ENCODE data around the gene DNAH12. TPM values are rescaled to one million over a fixed set of nuclear protein-coding genes. Genes with fewer than 3 reads are reported as not detected.

The DNAH12 gene
- total and polyA plus RNA-seq, 2 donors (not counting 3 experiments of a cell fraction or from before 2014, with no cell fraction given), result 0.06 to 0.20 TPM

DNA sequence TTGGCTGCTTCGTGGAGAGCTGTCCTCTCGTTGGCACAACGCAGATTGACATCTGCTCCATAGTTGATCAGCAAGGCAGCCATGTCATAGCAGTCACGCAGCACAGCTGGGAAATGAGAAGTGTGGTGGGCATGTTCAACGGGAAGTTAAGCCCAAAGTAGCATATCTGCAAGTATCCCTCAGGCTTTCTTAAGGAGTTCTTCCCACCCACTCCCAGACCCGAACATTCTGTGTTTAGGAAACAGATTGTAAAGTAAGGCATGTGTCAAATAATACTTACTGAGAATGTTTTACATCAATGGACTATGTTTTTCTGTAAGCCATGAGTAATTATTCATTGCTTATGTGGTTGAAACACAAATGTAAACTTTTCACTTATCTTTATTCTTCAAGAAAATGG, 260.8 kb downstream of the DNAH12 start:
- Histone ChIP-seq H3K4me2 (ENCODE audit: insufficient read depth, low read length) (no peak overlapping the region), H3K27ac (ENCODE audit: insufficient read depth, low read depth, low read length) (no peak overlapping the region), H3K36me3 (ENCODE audit: control insufficient read depth in 2 of 2, extremely low read depth in 1 of 2, insufficient read depth in 2 of 2, low read length in 2 of 2) (no peaks in the 10 kb centered on the region), H3K9me1 (replicated peaks; ENCODE audit: control insufficient read depth, extremely low read depth, insufficient read depth, low read length) (no peaks in the 10 kb centered on the region), H3K9ac (replicated peaks; ENCODE audit: extremely low read depth, insufficient read depth, low read length) (no peak overlapping the region), H3K79me2 (ENCODE audit: control insufficient read depth, insufficient read depth, low read length) (no peaks in the 10 kb centered on the region), H3K4me1 (ENCODE audit: control insufficient read depth, extremely low read depth, insufficient read depth, low read length) (peaks cover 8% of the 10 kb centered on the region), H4K20me1 (replicated peaks; ENCODE audit: control insufficient read depth, extremely low read depth, insufficient read depth, low read length) (no peaks in the 10 kb centered on the region), H2AFZ (ENCODE audit: low read depth, low read length) (no peak overlapping the region), H3K4me3 (replicated peaks in 1 of 3; ENCODE audit: insufficient read depth in 1 of 3, low read depth in 1 of 3, low read length in 3 of 3) (no peak overlapping the region), H3K27me3 (ENCODE audit: control insufficient read depth in 2 of 2, insufficient read depth in 2 of 2, low read length in 2 of 2) (no peaks in the 10 kb centered on the region), H3K9me3 (replicated peaks; ENCODE audit: control insufficient read depth, insufficient read depth, low read length) (no peaks in the 10 kb centered on the region)
- CTCF ChIA-PET, result interaction anchor here (1.3 kb wide), 1 partner anchor 12 kb away, joined by 4 read pairs; no protein-coding TSS in a partner anchor
- FAIRE-seq (no peak), DNase-seq (ENCODE audit: low read depth, low spot score) (no peak)
- POLR2A ChIA-PET, result no interaction called here
- BruUV-seq (replicated peaks), result no TSS peak
- intact Hi-C loops (cut with micrococcal nuclease), result no loop called here
- dilution Hi-C loops (cut with MboI; ENCODE audit: extremely low pct_ligation_motif_present, low sequenced_read_pairs), result no loop called here
- TF ChIP-seq CTCF (IDR thresholded peaks at IDR 0.05; ENCODE audit: extremely low read depth in 1 of 2, insufficient read depth in 1 of 2, low read depth in 1 of 2, low read length in 2 of 2) (no peak), JUN (IDR thresholded peaks at IDR 0.05; ENCODE audit: borderline replicate concordance, insufficient read depth, insufficient read length, low read depth) (no peak), MYC (IDR thresholded peaks at IDR 0.05; ENCODE audit: low read depth, low read length) (no peak), GATA2 (IDR thresholded peaks at IDR 0.05; ENCODE audit: insufficient read depth, insufficient read length, low read depth, low read length) (no peak), POLR2AphosphoS5 (IDR thresholded peaks at IDR 0.05; ENCODE audit: insufficient read depth, low read depth, low read length) (no peak)

DNA sequence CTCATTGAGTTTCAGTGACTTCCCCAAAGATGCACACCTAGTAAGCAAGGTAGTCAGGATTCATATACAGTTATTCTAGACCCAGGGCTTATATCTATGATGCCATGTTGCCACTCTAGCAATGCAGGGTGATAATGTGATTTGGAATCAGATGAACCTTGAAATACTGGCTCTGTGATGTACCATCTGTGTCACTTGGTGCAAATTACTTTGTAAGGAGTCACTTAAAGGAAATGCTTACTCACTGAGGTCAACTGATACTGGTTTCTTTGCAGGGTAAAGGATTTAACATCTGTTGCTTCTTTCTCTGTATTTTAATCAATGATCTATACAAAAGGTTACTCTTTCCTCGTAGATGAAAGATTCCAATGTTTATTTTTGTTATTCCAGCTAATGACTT, 262.4 kb downstream of the DNAH12 start:
- DNase-seq (ENCODE audit: low read depth, low spot score) (no peak), FAIRE-seq (peak; percentile 86)
- Histone ChIP-seq H3K36me3 (ENCODE audit: control insufficient read depth in 2 of 2, extremely low read depth in 1 of 2, insufficient read depth in 2 of 2, low read length in 2 of 2) (no peaks in the 10 kb centered on the region), H3K4me1 (ENCODE audit: control insufficient read depth, extremely low read depth, insufficient read depth, low read length) (peaks cover 8% of the 10 kb centered on the region), H3K79me2 (ENCODE audit: control insufficient read depth, insufficient read depth, low read length) (no peaks in the 10 kb centered on the region), H3K4me3 (replicated peaks in 1 of 3; ENCODE audit: insufficient read depth in 1 of 3, low read depth in 1 of 3, low read length in 3 of 3) (no peak overlapping the region), H3K27ac (ENCODE audit: insufficient read depth, low read depth, low read length) (no peak overlapping the region), H3K4me2 (ENCODE audit: insufficient read depth, low read length) (no peak overlapping the region), H2AFZ (ENCODE audit: low read depth, low read length) (no peak overlapping the region), H3K9me1 (replicated peaks; ENCODE audit: control insufficient read depth, extremely low read depth, insufficient read depth, low read length) (no peaks in the 10 kb centered on the region), H3K9me3 (replicated peaks; ENCODE audit: control insufficient read depth, insufficient read depth, low read length) (no peaks in the 10 kb centered on the region), H3K27me3 (ENCODE audit: control insufficient read depth in 2 of 2, insufficient read depth in 2 of 2, low read length in 2 of 2) (no peaks in the 10 kb centered on the region), H3K9ac (replicated peaks; ENCODE audit: extremely low read depth, insufficient read depth, low read length) (no peak overlapping the region), H4K20me1 (replicated peaks; ENCODE audit: control insufficient read depth, extremely low read depth, insufficient read depth, low read length) (no peaks in the 10 kb centered on the region)
- POLR2A ChIA-PET, result no interaction called here
- dilution Hi-C loops (cut with MboI; ENCODE audit: extremely low pct_ligation_motif_present, low sequenced_read_pairs) (no loop called here), intact Hi-C loops (cut with micrococcal nuclease) (no loop called here)
- BruUV-seq (replicated peaks), result no TSS peak
- no peak for TF ChIP-seq EZH2 (IDR thresholded peaks at IDR 0.05; ENCODE audit: borderline replicate concordance, low read depth, low read length, severe bottlenecking)
- TF ChIP-seq CTCF (IDR thresholded peaks at IDR 0.05; ENCODE audit: extremely low read depth in 1 of 2, insufficient read depth in 1 of 2, low read depth in 1 of 2, low read length in 2 of 2), result no peak
- no peak for TF ChIP-seq GATA2 (IDR thresholded peaks at IDR 0.05; ENCODE audit: insufficient read depth, insufficient read length, low read depth, low read length)
- no peak for TF ChIP-seq POLR2AphosphoS5 (IDR thresholded peaks at IDR 0.05; ENCODE audit: insufficient read depth, low read depth, low read length)
- TF ChIP-seq JUN (IDR thresholded peaks at IDR 0.05; ENCODE audit: borderline replicate concordance, insufficient read depth, insufficient read length, low read depth), result peak; percentile 30
- TF ChIP-seq, protein P1, sequence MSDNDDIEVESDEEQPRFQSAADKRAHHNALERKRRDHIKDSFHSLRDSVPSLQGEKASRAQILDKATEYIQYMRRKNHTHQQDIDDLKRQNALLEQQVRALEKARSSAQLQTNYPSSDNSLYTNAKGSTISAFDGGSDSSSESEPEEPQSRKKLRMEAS (IDR thresholded peaks at IDR 0.05; ENCODE audit: insufficient read depth, insufficient read length), result no peak
- TF ChIP-seq POLR2A (IDR thresholded peaks at IDR 0.05; ENCODE audit: low read depth, low read length), result no peak
- peak; percentile 47 for TF ChIP-seq FOS (IDR thresholded peaks at IDR 0.05; ENCODE audit: borderline replicate concordance, insufficient read depth, low read length)
- CTCF ChIA-PET, result no interaction called here
